T-cell (primary cell): Measurements from ENCODE around the gene PLCL2. TPM values are rescaled to one million over a fixed set of nuclear protein-coding genes. Genes with fewer than 3 reads are reported as not detected.

Experiments
- ATAC-seq, 4 experiments: fragments of 200-7000 bp in 3 of 4; fragments of 150-1000 bp in 1 of 4; cut with Tn5 transposase; replicated peaks in 1 of 4; 1 replicate in 3 of 4; 2 replicates in 1 of 4; pipeline ENCODE4 v1.10.0; 2021; ENCODE audit warnings: moderate library complexity in 3 of 4, mild to moderate bottlenecking in 2 of 4, moderate number of reproducible peaks in 1 of 4
- CTCF ChIA-PET, 2 donors: fragments of 300-600 bp; sonication (Branson Sonifier 250); formaldehyde crosslinking; loops; one replicate each; lab custom pipeline; 2022; ENCODE audit warnings: antibody characterized with exemption in 2 of 2; lab: Charles Lee
- POLR2A ChIA-PET, 2 donors: fragments of 300-600 bp; sonication (Branson Sonifier 250); formaldehyde crosslinking; loops; one replicate each; lab custom pipeline; 2022; ENCODE audit warnings: antibody characterized with exemption in 2 of 2; lab: Charles Lee
- DNase-seq, 35 experiments: peaks; one replicate each; pipeline versions ENCODE4 v3.0.0 to v3.0.0-alpha.2; 2013 to 2023
- H3K27ac ChIP-seq: one replicate; pipeline ENCODE4 v1.5.1; 2013; ENCODE audit warnings: low read length
- H3K27me3 ChIP-seq, 2 experiments: replicated peaks in 1 of 2; 1 replicate in 1 of 2; 2 replicates in 1 of 2; pipeline versions ENCODE4 v1.6.1 to v1.7.0; 2013; ENCODE audit warnings: low read length in 1 of 2, mixed read lengths in 1 of 2; ENCODE audit not compliant: control insufficient read depth in 2 of 2, insufficient read depth in 2 of 2; ENCODE audit errors: extremely low read depth in 1 of 2
- H3K36me3 ChIP-seq, 2 donors: 1 replicate in 1 of 2; 2 replicates in 1 of 2; pipeline versions ENCODE4 v1.6.1 to v1.7.0; 2013; ENCODE audit warnings: low read length in 1 of 2; ENCODE audit not compliant: control insufficient read depth in 2 of 2, insufficient read depth in 1 of 2; ENCODE audit errors: extremely low read depth in 1 of 2
- H3K4me1 ChIP-seq, 2 experiments: 1 replicate in 1 of 2; 2 replicates in 1 of 2; pipeline versions ENCODE4 v1.6.1 to v1.7.0; 2013; ENCODE audit warnings: low read length in 2 of 2, mixed read lengths in 1 of 2; ENCODE audit not compliant: insufficient read depth in 2 of 2, control insufficient read depth in 1 of 2; ENCODE audit errors: extremely low read depth in 1 of 2
- H3K4me3 ChIP-seq, 2 donors: 1 replicate in 1 of 2; 2 replicates in 1 of 2; pipeline versions ENCODE4 v1.5.1 to v1.7.0; 2013; ENCODE audit warnings: mild to moderate bottlenecking in 2 of 2, low read length in 1 of 2, moderate library complexity in 1 of 2; ENCODE audit not compliant: control insufficient read depth in 1 of 2; ENCODE audit errors: extremely low read depth in 1 of 2
- H3K9me3 ChIP-seq: 2 replicates; pipeline ENCODE4 v1.7.0; 2013
- H3K27ac Mint-ChIP-seq, 2 donors: one replicate each; pipeline ENCODE4 v1.8.0; 2020 to 2021; ENCODE audit warnings: mild to moderate bottlenecking in 2 of 2, mixed read lengths in 2 of 2
- H3K27me3 Mint-ChIP-seq, 2 donors: one replicate each; pipeline ENCODE4 v1.8.0; 2021 to 2022; ENCODE audit warnings: mixed read lengths in 2 of 2
- H3K36me3 Mint-ChIP-seq: one replicate; pipeline ENCODE4 v1.8.0; 2021; ENCODE audit warnings: mixed read lengths
- H3K4me1 Mint-ChIP-seq, 3 donors: one replicate each; pipeline ENCODE4 v1.8.0; 2020 to 2022; ENCODE audit warnings: mixed read lengths in 3 of 3, mild to moderate bottlenecking in 1 of 3
- H3K4me3 Mint-ChIP-seq, 3 donors: one replicate each; pipeline ENCODE4 v1.8.0; 2020 to 2022; ENCODE audit warnings: mild to moderate bottlenecking in 3 of 3, mixed read lengths in 3 of 3, moderate library complexity in 3 of 3
- H3K9me3 Mint-ChIP-seq, 3 donors: one replicate each; pipeline ENCODE4 v1.8.0; 2020 to 2022; ENCODE audit warnings: mixed read lengths in 3 of 3
- WGBS: methylation state at CpG from one replicate; pipeline ENCODE4 v1.1.5; 2013; ENCODE audit warnings: missing lambda C conversion rate; ENCODE audit not compliant: insufficient coverage; 5-methylcytosine and 5-hydroxymethylcytosine counted together
- total RNA-seq, 35 experiments: library from RNA in 6 of 35; stranded (reverse) in 6 of 35; fragments of 120-200 nt in 1 of 35; gene quantifications; one replicate each; pipeline versions ENCODE4 v1.2.1 to v1.2.4 and lab custom pipeline; 2013 to 2026

PLCL2 gene
- total RNA-seq, 5 donors from 2014 or later (not counting 1 experiment from before 2014, with no cell fraction given) = 53.4 to 68.1 (median 60.9) TPM

DNA sequence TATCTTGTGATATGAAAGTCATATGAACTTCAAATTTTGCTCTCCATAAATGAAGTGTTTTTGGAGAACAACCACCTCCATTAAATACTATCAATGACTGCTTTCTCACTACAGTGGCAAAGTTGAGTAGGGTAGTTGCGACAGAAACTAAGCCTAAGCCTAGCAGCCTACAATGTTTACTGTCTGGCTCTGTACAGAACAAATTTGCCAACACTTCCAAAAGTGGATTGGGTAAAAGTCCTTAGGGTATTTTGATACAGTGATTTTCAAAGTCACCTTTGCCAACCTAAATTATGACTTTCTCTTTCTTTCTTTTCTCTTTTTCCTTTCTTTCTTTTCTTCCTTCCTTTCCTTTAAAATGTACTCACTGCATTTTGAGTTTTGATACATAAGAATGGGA lies 142.6 kb downstream of the PLCL2 start:
- H3K4me1 ChIP-seq = peaks cover 13 to 23% of the 10 kb centered on the region in 2 experiments

DNA sequence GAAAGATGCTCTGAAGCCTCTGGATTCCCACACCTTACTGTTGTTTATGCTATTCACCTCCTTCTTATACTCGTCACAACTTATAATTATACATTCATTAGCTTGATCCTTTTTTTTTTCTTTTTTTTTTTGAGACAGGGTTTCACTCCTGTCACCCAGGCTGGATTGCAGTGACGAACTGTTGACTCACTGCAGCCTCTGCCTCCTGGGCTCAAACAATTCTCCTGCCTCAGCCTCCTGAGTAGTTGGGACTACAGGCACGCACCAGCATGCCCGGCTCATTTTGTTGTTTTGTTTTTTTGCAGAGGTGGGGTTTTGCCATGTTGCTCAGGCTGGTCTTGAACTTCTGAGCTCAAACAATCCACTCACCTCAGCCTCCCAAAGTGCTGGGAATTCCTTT lies 143.6 kb downstream of the PLCL2 start:
- 100% methylated on average over 1 of the region's 4 CpGs for WGBS
- Mint-ChIP-seq H3K4me3 (no peak overlapping the region), H3K27ac (no peak overlapping the region), H3K4me1 (peaks cover 86 to 88% (median 87%) of the 10 kb centered on the region in 3 donors), H3K27me3 (no peaks in the 10 kb centered on the region), H3K9me3 (no peaks in the 10 kb centered on the region), H3K36me3 (peaks cover 24% of the 10 kb centered on the region)
- H3K36me3 ChIP-seq = no peaks in the 10 kb centered on the region
- ATAC-seq (no peak), DNase-seq (no peak)
- H3K4me3 ChIP-seq = no peak overlapping the region
- CTCF ChIA-PET = interaction anchor here in 1 of 2 donors (0.5 to 0.7 kb wide), 2 partner anchors 37 to 273 kb away, joined by 5 to 6 read pairs; no protein-coding TSS in a partner anchor
- no peaks in the 10 kb centered on the region for H3K27me3 ChIP-seq
- peaks cover 8 to 13% of the 10 kb centered on the region in 2 experiments for H3K4me1 ChIP-seq
- no peak overlapping the region for H3K27ac ChIP-seq
- H3K9me3 ChIP-seq = no peaks in the 10 kb centered on the region
- POLR2A ChIA-PET = interaction anchor here in 1 of 2 donors (1.0 kb wide), 1 partner anchor 10 kb away, joined by 3 read pairs; no protein-coding TSS in a partner anchor

More for the DNA sequence above, 142.6 kb downstream of the PLCL2 start:
- H3K36me3 ChIP-seq = peaks cover 0 to 3% of the 10 kb centered on the region in 2 donors
- POLR2A ChIA-PET = interaction anchor here (0.6 to 1.0 kb wide), 2 partner anchors 9 to 10 kb away, joined by 3 read pairs; no protein-coding TSS in a partner anchor
- DNase-seq (no peak), ATAC-seq (no peak)
- Mint-ChIP-seq H3K27ac (no peak overlapping the region), H3K36me3 (peaks cover 24% of the 10 kb centered on the region), H3K27me3 (no peaks in the 10 kb centered on the region), H3K9me3 (no peaks in the 10 kb centered on the region), H3K4me1 (peaks cover 87 to 90% (median 87%) of the 10 kb centered on the region in 3 donors), H3K4me3 (no peak overlapping the region)
- H3K27ac ChIP-seq = no peak overlapping the region
- no CpG with 5 or more reads among the region's 1 CpG for WGBS
- H3K9me3 ChIP-seq = no peaks in the 10 kb centered on the region
- CTCF ChIA-PET = interaction anchor here (0.6 to 1.3 kb wide), 4 partner anchors 9 to 125 kb away, joined by 3 to 6 read pairs (median 3); no protein-coding TSS in a partner anchor
- H3K27me3 ChIP-seq = no peaks in the 10 kb centered on the region
- H3K4me3 ChIP-seq = no peak overlapping the region

DNA sequence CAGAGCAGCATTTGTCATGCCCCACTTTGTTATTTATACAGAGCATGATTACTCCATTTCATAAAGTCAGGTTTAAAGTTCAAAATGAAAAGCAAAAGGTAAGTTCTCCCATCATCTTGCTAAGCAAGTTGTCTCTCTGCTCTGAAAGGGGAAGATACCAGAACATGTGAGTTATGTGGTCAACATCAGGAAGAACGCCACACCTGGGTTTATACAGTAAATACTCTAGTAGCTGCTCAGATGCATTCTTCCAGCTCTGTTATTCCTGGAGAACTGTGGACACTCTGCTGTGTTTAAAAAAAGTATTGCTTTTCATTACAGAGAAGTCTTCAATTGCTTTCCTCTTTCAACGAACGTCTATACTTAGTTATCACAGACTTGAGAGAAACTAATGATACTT lies 145.7 kb downstream of the PLCL2 start:
- DNase-seq (peak in 1 of 35 experiments; percentile 21), ATAC-seq (peak in 2 of 4 experiments; percentile 37 to 66)
- no peak overlapping the region for H3K4me3 Mint-ChIP-seq

DNA sequence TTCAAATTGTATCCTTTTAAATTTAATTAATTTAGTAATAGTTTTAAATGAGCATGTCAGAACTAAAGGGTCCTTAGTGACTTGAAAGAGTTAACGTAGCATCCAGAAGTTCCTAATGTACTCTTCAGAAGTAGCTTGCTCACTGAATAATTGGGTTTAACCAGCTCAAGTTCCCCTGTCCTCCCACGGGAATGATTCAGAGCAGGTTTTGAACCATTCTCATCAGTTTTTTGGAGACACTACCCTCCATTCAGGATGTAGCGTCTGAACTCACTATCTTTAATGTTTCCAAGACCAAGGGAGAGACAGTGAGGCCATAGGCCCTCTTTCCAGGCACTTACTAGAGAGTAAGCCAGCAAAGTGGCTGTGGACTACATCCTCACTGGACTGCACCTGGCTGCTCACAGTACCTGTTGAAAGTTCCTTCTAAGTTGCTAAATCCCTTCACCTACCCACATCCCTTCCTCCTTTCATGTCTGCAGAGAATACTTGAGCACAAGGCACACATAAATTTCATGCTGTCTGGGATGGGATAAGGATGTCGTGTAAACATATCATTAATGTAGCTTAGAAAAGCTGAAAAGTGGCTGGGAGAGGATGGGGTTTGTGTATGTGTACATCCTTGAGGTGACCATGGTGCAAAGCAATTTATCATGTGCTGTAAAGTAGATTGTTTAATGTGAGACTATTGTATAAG lies 146.3 kb downstream of the PLCL2 start:
- Histone ChIP-seq H3K36me3 (peaks cover 0 to 5% of the 10 kb centered on the region in 2 donors), H3K4me3 (no peak overlapping the region), H3K27ac (no peak overlapping the region), H3K27me3 (no peaks in the 10 kb centered on the region), H3K4me1 (peaks cover 11 to 12% of the 10 kb centered on the region in 2 experiments), H3K9me3 (no peaks in the 10 kb centered on the region)
- Mint-ChIP-seq H3K4me3 (no peak overlapping the region), H3K27ac (no peak overlapping the region), H3K27me3 (no peaks in the 10 kb centered on the region), H3K36me3 (peaks cover 24% of the 10 kb centered on the region), H3K9me3 (no peaks in the 10 kb centered on the region), H3K4me1 (peaks cover 84 to 87% (median 86%) of the 10 kb centered on the region in 3 donors)
- 100% methylated on average over 1 of the region's 4 CpGs for WGBS
- DNase-seq (no peak), ATAC-seq (no peak)
- ChIA-PET POLR2A (interaction anchor here in 1 of 2 donors (0.7 kb wide), 1 partner anchor 344 kb away, joined by 8 read pairs; no protein-coding TSS in a partner anchor), CTCF (interaction anchor here (0.5 to 1.3 kb wide), 3 partner anchors 9 to 204 kb away, joined by 3 to 6 read pairs (median 5); no protein-coding TSS in a partner anchor)

More for the DNA sequence above, 145.7 kb downstream of the PLCL2 start:
- Mint-ChIP-seq H3K4me1 (peaks cover 85 to 87% (median 87%) of the 10 kb centered on the region in 3 donors), H3K27me3 (no peaks in the 10 kb centered on the region), H3K27ac (peak overlapping the region in 1 of 2 donors; percentile 41), H3K9me3 (no peaks in the 10 kb centered on the region), H3K36me3 (peaks cover 22% of the 10 kb centered on the region)
- Histone ChIP-seq H3K9me3 (no peaks in the 10 kb centered on the region), H3K4me3 (no peak overlapping the region), H3K27ac (no peak overlapping the region), H3K4me1 (peaks cover 11 to 12% of the 10 kb centered on the region in 2 experiments), H3K36me3 (peaks cover 0 to 5% of the 10 kb centered on the region in 2 donors), H3K27me3 (no peaks in the 10 kb centered on the region)
- CTCF ChIA-PET = interaction anchor here in 1 of 2 donors (0.5 to 1.3 kb wide), 3 partner anchors 9 to 204 kb away, joined by 3 to 5 read pairs (median 3); no protein-coding TSS in a partner anchor
- POLR2A ChIA-PET = no interaction called here
- WGBS = no CpG with 5 or more reads among the region's 3 CpGs

DNA sequence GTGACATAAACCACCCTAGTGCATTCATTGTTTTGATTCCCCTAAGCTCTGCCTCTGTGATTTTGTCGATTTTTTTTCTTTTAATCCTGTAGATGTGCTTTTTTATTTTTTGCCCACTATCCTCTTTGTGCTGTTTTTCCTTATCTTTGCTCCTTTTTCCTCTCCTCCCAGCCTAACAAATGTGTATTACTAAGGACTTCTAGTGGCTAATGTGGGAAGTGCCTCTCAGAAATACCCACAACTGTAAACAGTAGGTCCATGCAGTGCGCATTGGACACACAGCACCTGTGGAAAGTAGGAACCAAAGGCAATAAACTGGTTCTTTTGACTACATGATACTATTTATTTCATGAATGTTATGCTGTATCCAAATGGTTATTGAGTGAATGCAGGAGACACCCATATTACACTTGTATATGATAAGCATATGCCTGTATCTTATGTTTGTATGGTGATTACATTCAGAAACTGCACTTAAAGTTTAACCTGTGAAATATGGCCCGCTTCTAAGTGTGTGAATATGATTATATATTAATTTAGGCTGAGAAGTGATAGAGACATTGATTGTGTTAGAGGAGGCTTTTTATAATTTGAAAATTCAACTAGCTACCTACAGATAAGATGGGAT lies 147.8 kb downstream of the PLCL2 start:
- H3K9me3 Mint-ChIP-seq = no peaks in the 10 kb centered on the region
- no CpG with 5 or more reads among the region's 3 CpGs for WGBS
- H3K27me3 ChIP-seq = no peaks in the 10 kb centered on the region
- no peaks in the 10 kb centered on the region for H3K27me3 Mint-ChIP-seq
- no peak overlapping the region for H3K4me3 Mint-ChIP-seq
- ChIA-PET CTCF (interaction anchor here in 1 of 2 donors (1.0 kb wide), 1 partner anchor 205 kb away, joined by 4 read pairs; no protein-coding TSS in a partner anchor), POLR2A (no interaction called here)
- peaks cover 0 to 5% of the 10 kb centered on the region in 2 donors for H3K36me3 ChIP-seq
- H3K9me3 ChIP-seq = no peaks in the 10 kb centered on the region
- no peak overlapping the region for H3K27ac ChIP-seq
- peaks cover 78 to 90% (median 88%) of the 10 kb centered on the region in 3 donors for H3K4me1 Mint-ChIP-seq
- ATAC-seq = peak in 1 of 4 experiments; percentile 48
- peaks cover 11 to 12% of the 10 kb centered on the region in 2 experiments for H3K4me1 ChIP-seq
- H3K27ac Mint-ChIP-seq = peak overlapping the region in 1 of 2 donors; percentile 5
- H3K4me3 ChIP-seq = no peak overlapping the region
- DNase-seq = no peak
- peaks cover 23% of the 10 kb centered on the region for H3K36me3 Mint-ChIP-seq
